ENCODE measurements around the gene UQCRQ.

Gene UQCRQ

GRCh38 chr5:132901730-132902129 is 35.3 kb downstream of the UQCRQ start:
- TF ChIP-seq CTCF (IDR thresholded peaks at IDR 0.05; ENCODE audit: control insufficient read depth, extremely low read depth, insufficient read depth): no peak
- DNase-seq (ENCODE audit: low read depth): no peak
- H3K4me3 ChIP-seq (ENCODE audit: low read depth, low read length): no peak overlapping the region

GRCh38 chr5:132905938-132906337 is 39.5 kb downstream of the UQCRQ start:
- DNase-seq (ENCODE audit: low read depth): peak; percentile 98
- no peak for TF ChIP-seq CTCF (IDR thresholded peaks at IDR 0.05; ENCODE audit: control insufficient read depth, extremely low read depth, insufficient read depth)
- no peak overlapping the region for H3K4me3 ChIP-seq (ENCODE audit: low read depth, low read length)

- no peak overlapping the region for H3K4me3 ChIP-seq (ENCODE audit: low read depth, low read length)
- no peak for TF ChIP-seq CTCF (IDR thresholded peaks at IDR 0.05; ENCODE audit: control insufficient read depth, extremely low read depth, insufficient read depth)
- no peak for DNase-seq (ENCODE audit: low read depth)
Measured at GRCh38 chr5:132907161-132907560, 40.7 kb downstream of the UQCRQ start.

GRCh38 chr5:132909702-132910101 is 43.3 kb downstream of the UQCRQ start:
- H3K4me3 ChIP-seq (ENCODE audit: low read depth, low read length): no peak overlapping the region
- no peak for TF ChIP-seq CTCF (IDR thresholded peaks at IDR 0.05; ENCODE audit: control insufficient read depth, extremely low read depth, insufficient read depth)
- DNase-seq (ENCODE audit: low read depth): no peak

- no peak for DNase-seq (ENCODE audit: low read depth)
- TF ChIP-seq CTCF (IDR thresholded peaks at IDR 0.05; ENCODE audit: control insufficient read depth, extremely low read depth, insufficient read depth): no peak
- no peak overlapping the region for H3K4me3 ChIP-seq (ENCODE audit: low read depth, low read length)
Measured at GRCh38 chr5:132915681-132916080, 49.2 kb downstream of the UQCRQ start.

GRCh38 chr5:132916086-132916485 is 49.6 kb downstream of the UQCRQ start:
- no peak overlapping the region for H3K4me3 ChIP-seq (ENCODE audit: low read depth, low read length)
- DNase-seq (ENCODE audit: low read depth): no peak
- no peak for TF ChIP-seq CTCF (IDR thresholded peaks at IDR 0.05; ENCODE audit: control insufficient read depth, extremely low read depth, insufficient read depth)
